DOHH2 (cell line): ENCODE results near the gene WFIKKN2.

Source experiments
- H3F3A ChIP-seq: fragments of 200-600 bp; sonication (generic), shearing (Covaris generic); 2 replicates; pipeline ENCODE4 v1.6.0; 2016; ENCODE audit warnings: antibody characterized with exemption, mild to moderate bottlenecking; ENCODE audit not compliant: control insufficient read depth, insufficient read depth
- H3K27ac ChIP-seq: fragments of 200-600 bp; sonication (generic); 2 replicates; pipeline ENCODE4 v1.5.1; 2014; ENCODE audit warnings: low read depth, mild to moderate bottlenecking, low read length, moderate library complexity
- H3K27me3 ChIP-seq: fragments of 200-600 bp; sonication (generic); 2 replicates; pipeline ENCODE4 v1.6.1; 2014; ENCODE audit warnings: mild to moderate bottlenecking, low read length, mixed read lengths; ENCODE audit not compliant: control insufficient read depth
- H3K36me3 ChIP-seq: fragments of 200-600 bp; sonication (generic); 2 replicates; pipeline ENCODE4 v1.6.1; 2014; ENCODE audit warnings: mild to moderate bottlenecking, low read length, moderate library complexity, mixed read lengths; ENCODE audit not compliant: control insufficient read depth
- H3K4me1 ChIP-seq: fragments of 200-600 bp; sonication (generic); 2 replicates; pipeline ENCODE4 v1.6.1; 2014; ENCODE audit warnings: mild to moderate bottlenecking, low read length, mixed read lengths; ENCODE audit not compliant: control insufficient read depth
- H3K4me2 ChIP-seq: fragments of 200-600 bp; sonication (generic); 2 replicates; pipeline ENCODE4 v1.6.0; 2014; ENCODE audit warnings: mild to moderate bottlenecking, low read length, moderate library complexity
- H3K4me3 ChIP-seq: fragments of 200-600 bp; sonication (generic); 2 replicates; pipeline ENCODE4 v1.5.1; 2014; ENCODE audit warnings: mild to moderate bottlenecking, low read length, mixed read lengths
- H3K79me2 ChIP-seq: fragments of 200-600 bp; sonication (generic); 2 replicates; pipeline ENCODE4 v1.6.1; 2014; ENCODE audit warnings: mild to moderate bottlenecking, low read length, mixed read lengths; ENCODE audit not compliant: control insufficient read depth
- H3K9me2 ChIP-seq: fragments of 200-600 bp; sonication (generic); replicated peaks from 2 replicates; pipeline ENCODE4 v1.6.1; 2014; ENCODE audit warnings: mild to moderate bottlenecking, low read length, mixed read lengths; ENCODE audit not compliant: control insufficient read depth
- H3K9me3 ChIP-seq: fragments of 200-600 bp; sonication (generic); 2 replicates; pipeline ENCODE4 v1.6.1; 2014; ENCODE audit warnings: antibody characterized with exemption, low read length, mixed read lengths; ENCODE audit not compliant: control insufficient read depth, insufficient read depth
- H4K20me1 ChIP-seq: fragments of 200-600 bp; sonication (generic); 2 replicates; pipeline ENCODE4 v1.6.0; 2014; ENCODE audit warnings: low read depth, mild to moderate bottlenecking, antibody characterized with exemption, low read length, moderate library complexity; ENCODE audit not compliant: control insufficient read depth, insufficient read depth
- EZH2phosphoT487 ChIP-seq: fragments of 200-600 bp; sonication (generic); IDR thresholded peaks from 2 replicates; pipeline ENCODE4 v1.6.1; 2017; ENCODE audit warnings: borderline replicate concordance, mild to moderate bottlenecking, antibody characterized with exemption, low read length, moderate library complexity, mixed read lengths
- TF ChIP-seq, protein P1 (sequence below): fragments of 200-600 bp; sonication (generic); IDR thresholded peaks from one replicate; pipeline ENCODE4 v1.5.1; 2014; ENCODE audit warnings: antibody characterized with exemption, mild to moderate bottlenecking, low read depth, low read length; ENCODE audit not compliant: poor library complexity, severe bottlenecking

The WFIKKN2 gene

DNA sequence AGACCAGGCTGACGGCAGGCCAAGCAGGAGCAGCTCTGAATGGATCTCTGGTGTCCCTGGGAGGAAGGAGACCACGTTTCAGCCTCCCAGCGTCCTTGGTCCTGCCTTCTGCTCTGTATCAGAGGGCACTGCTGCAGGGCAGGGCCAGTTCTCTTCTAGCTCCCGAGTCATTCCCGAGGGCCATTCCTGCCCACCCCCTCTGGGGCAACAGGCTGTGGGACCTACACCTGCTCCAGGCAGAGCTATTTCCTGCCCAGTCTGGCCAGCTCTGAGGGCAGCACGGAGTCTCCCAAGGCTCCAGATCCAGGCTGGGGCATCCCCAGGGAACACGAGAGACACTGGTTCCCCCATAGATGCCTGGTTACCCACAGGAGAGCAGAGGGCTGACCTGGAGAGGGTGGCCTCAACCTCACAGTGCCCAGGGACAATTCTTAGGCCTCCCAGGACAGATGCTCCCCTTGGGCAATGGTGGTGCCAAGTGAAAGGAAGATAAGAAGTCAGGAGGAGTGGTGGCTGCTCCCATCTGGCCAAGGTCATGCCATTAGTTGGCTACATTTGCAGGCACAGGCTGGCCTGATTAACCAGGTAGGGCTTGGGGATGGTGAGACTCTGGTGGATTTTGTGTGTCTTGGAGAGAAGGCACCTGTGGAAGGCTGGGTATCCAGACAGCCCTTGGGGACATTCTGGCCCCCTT, 2.0 kb downstream of the WFIKKN2 start:
- H3F3A ChIP-seq = no peaks in the 10 kb centered on the region
- H3K4me3 ChIP-seq = no peak overlapping the region
- no peak overlapping the region for H3K27ac ChIP-seq
- H3K36me3 ChIP-seq = no peaks in the 10 kb centered on the region
- H3K27me3 ChIP-seq = no peaks in the 10 kb centered on the region
- H3K79me2 ChIP-seq = no peaks in the 10 kb centered on the region
- H3K4me1 ChIP-seq = no peaks in the 10 kb centered on the region
- H3K9me2 ChIP-seq = no peaks in the 10 kb centered on the region
- TF ChIP-seq, protein P1, sequence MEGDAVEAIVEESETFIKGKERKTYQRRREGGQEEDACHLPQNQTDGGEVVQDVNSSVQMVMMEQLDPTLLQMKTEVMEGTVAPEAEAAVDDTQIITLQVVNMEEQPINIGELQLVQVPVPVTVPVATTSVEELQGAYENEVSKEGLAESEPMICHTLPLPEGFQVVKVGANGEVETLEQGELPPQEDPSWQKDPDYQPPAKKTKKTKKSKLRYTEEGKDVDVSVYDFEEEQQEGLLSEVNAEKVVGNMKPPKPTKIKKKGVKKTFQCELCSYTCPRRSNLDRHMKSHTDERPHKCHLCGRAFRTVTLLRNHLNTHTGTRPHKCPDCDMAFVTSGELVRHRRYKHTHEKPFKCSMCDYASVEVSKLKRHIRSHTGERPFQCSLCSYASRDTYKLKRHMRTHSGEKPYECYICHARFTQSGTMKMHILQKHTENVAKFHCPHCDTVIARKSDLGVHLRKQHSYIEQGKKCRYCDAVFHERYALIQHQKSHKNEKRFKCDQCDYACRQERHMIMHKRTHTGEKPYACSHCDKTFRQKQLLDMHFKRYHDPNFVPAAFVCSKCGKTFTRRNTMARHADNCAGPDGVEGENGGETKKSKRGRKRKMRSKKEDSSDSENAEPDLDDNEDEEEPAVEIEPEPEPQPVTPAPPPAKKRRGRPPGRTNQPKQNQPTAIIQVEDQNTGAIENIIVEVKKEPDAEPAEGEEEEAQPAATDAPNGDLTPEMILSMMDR = no peak
- no peak for TF ChIP-seq EZH2phosphoT487
- H3K9me3 ChIP-seq = no peaks in the 10 kb centered on the region
- no peak overlapping the region for H3K4me2 ChIP-seq
- no peaks in the 10 kb centered on the region for H4K20me1 ChIP-seq

- Histone ChIP-seq H3K4me3 (no peak overlapping the region), H3K27me3 (no peaks in the 10 kb centered on the region), H3K36me3 (no peaks in the 10 kb centered on the region), H3K4me1 (no peaks in the 10 kb centered on the region), H4K20me1 (no peaks in the 10 kb centered on the region), H3K9me3 (no peaks in the 10 kb centered on the region), H3F3A (no peaks in the 10 kb centered on the region), H3K79me2 (no peaks in the 10 kb centered on the region), H3K9me2 (no peaks in the 10 kb centered on the region), H3K4me2 (no peak overlapping the region), H3K27ac (no peak overlapping the region)
- TF ChIP-seq EZH2phosphoT487 = no peak
- TF ChIP-seq, protein P1 = no peak
Measured at GRCh38 chr17:50837980-50838954, 2.9 kb downstream of the WFIKKN2 start.

- no peaks in the 10 kb centered on the region for H3K36me3 ChIP-seq
- H3K79me2 ChIP-seq = no peaks in the 10 kb centered on the region
- H3K4me3 ChIP-seq = no peak overlapping the region
- no peaks in the 10 kb centered on the region for H3K9me2 ChIP-seq
- H3F3A ChIP-seq = no peaks in the 10 kb centered on the region
- no peak for TF ChIP-seq EZH2phosphoT487
- TF ChIP-seq, protein P1 = no peak
- no peaks in the 10 kb centered on the region for H3K27me3 ChIP-seq
- no peaks in the 10 kb centered on the region for H4K20me1 ChIP-seq
- no peak overlapping the region for H3K4me2 ChIP-seq
- no peaks in the 10 kb centered on the region for H3K9me3 ChIP-seq
- H3K27ac ChIP-seq = no peak overlapping the region
- H3K4me1 ChIP-seq = no peaks in the 10 kb centered on the region
Measured at GRCh38 chr17:50839591-50840310, 4.4 kb downstream of the WFIKKN2 start.
